SU-DHL-6 (cell line): ENCODE results near the gene DYSF.

ENCODE experiments used
- H2AFZ ChIP-seq: fragments of 200-600 bp; sonication (generic); 2 replicates; pipeline ENCODE4 v1.6.1; 2014; ENCODE audit warnings: low read depth, mild to moderate bottlenecking, moderate library complexity, mixed read lengths, antibody characterized with exemption, low read length; ENCODE audit not compliant: severe bottlenecking
- H3F3A ChIP-seq: fragments of 200-600 bp; shearing (Covaris generic); 2 replicates; pipeline ENCODE4 v1.6.0; 2016; ENCODE audit warnings: antibody characterized with exemption, mild to moderate bottlenecking; ENCODE audit not compliant: insufficient read depth
- H3K27ac ChIP-seq: fragments of 200-600 bp; sonication (generic); 2 replicates; pipeline ENCODE4 v1.5.1; 2016; ENCODE audit warnings: low read depth, mild to moderate bottlenecking, low read length, moderate library complexity, mixed read lengths
- H3K27me3 ChIP-seq: fragments of 200-600 bp; sonication (generic), shearing (Covaris generic); 2 replicates; pipeline ENCODE4 v1.6.0; 2014; ENCODE audit warnings: mild to moderate bottlenecking, low read length
- H3K36me3 ChIP-seq: fragments of 200-600 bp; sonication (generic); 2 replicates; pipeline ENCODE4 v1.6.1; 2014; ENCODE audit warnings: mild to moderate bottlenecking, low read length, mixed read lengths
- H3K4me2 ChIP-seq: fragments of 300-600, 200-600 bp; shearing (Covaris generic), sonication (generic); 2 replicates; pipeline ENCODE4 v1.6.0; 2014; ENCODE audit warnings: low read length, low read depth, mild to moderate bottlenecking; ENCODE audit not compliant: poor library complexity, severe bottlenecking
- H3K4me3 ChIP-seq: fragments of 200-600 bp; sonication (generic); 2 replicates; pipeline ENCODE4 v1.5.1; 2014; ENCODE audit warnings: antibody characterized with exemption, low read length, mild to moderate bottlenecking, mixed read lengths; ENCODE audit not compliant: insufficient read depth, poor library complexity, severe bottlenecking
- H3K79me2 ChIP-seq: fragments of 200-600 bp; sonication (generic); 2 replicates; pipeline ENCODE4 v1.6.1; 2014; ENCODE audit warnings: mild to moderate bottlenecking, low read length, moderate library complexity; ENCODE audit not compliant: insufficient read depth
- H3K9ac ChIP-seq: fragments of 200-600 bp; sonication (generic); 2 replicates; pipeline ENCODE4 v1.7.0; 2014; ENCODE audit warnings: mild to moderate bottlenecking, low read length
- H3K9me2 ChIP-seq: fragments of 200-600 bp; sonication (generic); replicated peaks from 2 replicates; pipeline ENCODE4 v1.6.1; 2014; ENCODE audit warnings: low read length; ENCODE audit not compliant: insufficient read depth
- H3K9me3 ChIP-seq: fragments of 200-600 bp; sonication (generic); 2 replicates; pipeline ENCODE4 v1.6.1; 2014; ENCODE audit warnings: low read length, mixed read lengths; ENCODE audit not compliant: insufficient read depth
- H4K20me1 ChIP-seq: fragments of 200-600 bp; sonication (generic); 2 replicates; pipeline ENCODE4 v1.6.1; 2014; ENCODE audit warnings: low read depth, mild to moderate bottlenecking, antibody characterized with exemption, low read length, moderate library complexity, mixed read lengths
- EZH2phosphoT487 ChIP-seq: fragments of 200-600 bp; sonication (generic), shearing (Covaris generic); conservative IDR thresholded peaks from 2 replicates; pipeline ENCODE4 v1.6.1; 2018; ENCODE audit warnings: mild to moderate bottlenecking, antibody characterized with exemption, low read length, moderate library complexity, mixed read lengths
- TF ChIP-seq, protein P1 (sequence below): fragments of 200-600 bp; sonication (generic); IDR thresholded peaks from one replicate; pipeline ENCODE4 v1.5.1; 2017; ENCODE audit warnings: antibody characterized with exemption, mild to moderate bottlenecking, low read length, moderate library complexity; ENCODE audit not compliant: insufficient read depth, poor library complexity, severe bottlenecking

DYSF gene

DNA sequence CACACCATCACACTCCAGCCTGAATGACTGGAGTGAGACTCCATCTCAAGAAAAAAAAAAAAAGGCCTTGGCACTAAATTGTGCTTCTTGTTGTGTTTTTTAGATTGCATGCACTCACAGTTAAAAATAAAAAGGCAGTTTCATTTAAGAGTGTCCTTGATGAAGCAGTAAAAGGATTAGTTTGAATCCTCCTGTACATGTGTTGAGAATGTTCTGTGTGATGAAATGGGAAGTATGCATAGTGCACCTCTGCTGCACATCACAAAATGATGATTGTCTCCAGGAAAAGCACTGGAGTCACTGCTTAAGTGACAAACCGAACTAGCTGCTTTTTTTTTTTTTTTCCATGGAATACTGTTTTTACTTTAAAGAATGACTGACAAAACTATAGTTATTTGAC lies 23.1 kb downstream of the DYSF start:
- no peak overlapping the region for H2AFZ ChIP-seq
- H3K4me2 ChIP-seq: no peak overlapping the region
- no peaks in the 10 kb centered on the region for H3K36me3 ChIP-seq
- no peaks in the 10 kb centered on the region for H3F3A ChIP-seq
- H3K27ac ChIP-seq: no peak overlapping the region
- H4K20me1 ChIP-seq: no peaks in the 10 kb centered on the region
- no peak overlapping the region for H3K4me3 ChIP-seq
- no peaks in the 10 kb centered on the region for H3K27me3 ChIP-seq
- no peaks in the 10 kb centered on the region for H3K9me2 ChIP-seq
- H3K9me3 ChIP-seq: no peaks in the 10 kb centered on the region
- H3K9ac ChIP-seq: no peak overlapping the region
- TF ChIP-seq, protein P1, sequence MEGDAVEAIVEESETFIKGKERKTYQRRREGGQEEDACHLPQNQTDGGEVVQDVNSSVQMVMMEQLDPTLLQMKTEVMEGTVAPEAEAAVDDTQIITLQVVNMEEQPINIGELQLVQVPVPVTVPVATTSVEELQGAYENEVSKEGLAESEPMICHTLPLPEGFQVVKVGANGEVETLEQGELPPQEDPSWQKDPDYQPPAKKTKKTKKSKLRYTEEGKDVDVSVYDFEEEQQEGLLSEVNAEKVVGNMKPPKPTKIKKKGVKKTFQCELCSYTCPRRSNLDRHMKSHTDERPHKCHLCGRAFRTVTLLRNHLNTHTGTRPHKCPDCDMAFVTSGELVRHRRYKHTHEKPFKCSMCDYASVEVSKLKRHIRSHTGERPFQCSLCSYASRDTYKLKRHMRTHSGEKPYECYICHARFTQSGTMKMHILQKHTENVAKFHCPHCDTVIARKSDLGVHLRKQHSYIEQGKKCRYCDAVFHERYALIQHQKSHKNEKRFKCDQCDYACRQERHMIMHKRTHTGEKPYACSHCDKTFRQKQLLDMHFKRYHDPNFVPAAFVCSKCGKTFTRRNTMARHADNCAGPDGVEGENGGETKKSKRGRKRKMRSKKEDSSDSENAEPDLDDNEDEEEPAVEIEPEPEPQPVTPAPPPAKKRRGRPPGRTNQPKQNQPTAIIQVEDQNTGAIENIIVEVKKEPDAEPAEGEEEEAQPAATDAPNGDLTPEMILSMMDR: no peak
- no peak for TF ChIP-seq EZH2phosphoT487
- no peaks in the 10 kb centered on the region for H3K79me2 ChIP-seq

DNA sequence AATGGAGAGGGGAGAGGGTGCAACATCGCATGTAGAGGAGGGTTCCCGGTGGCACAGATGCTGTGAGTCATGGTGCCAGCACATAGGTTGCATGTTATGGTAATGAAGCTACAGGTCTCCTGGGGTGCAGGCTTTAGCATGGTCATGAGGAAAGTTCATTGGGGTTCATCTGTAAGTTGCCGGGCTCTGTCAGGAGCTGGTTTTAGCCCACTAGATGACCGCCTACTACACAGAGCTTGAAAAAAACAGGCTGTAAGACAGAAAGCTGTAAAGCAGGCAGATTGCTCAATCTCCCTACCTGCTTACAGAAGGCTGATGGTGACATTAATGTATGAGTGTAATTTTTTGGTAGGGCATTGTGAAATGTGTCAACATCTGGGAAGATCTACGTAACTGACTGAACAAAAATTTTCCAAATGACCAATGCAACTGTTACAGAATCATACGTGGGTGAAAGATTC lies 23.9 kb downstream of the DYSF start:
- no peaks in the 10 kb centered on the region for H3K36me3 ChIP-seq
- no peaks in the 10 kb centered on the region for H3K9me3 ChIP-seq
- no peaks in the 10 kb centered on the region for H4K20me1 ChIP-seq
- H3K27ac ChIP-seq: no peak overlapping the region
- H3K4me2 ChIP-seq: no peak overlapping the region
- no peaks in the 10 kb centered on the region for H3K79me2 ChIP-seq
- no peak overlapping the region for H2AFZ ChIP-seq
- H3K9ac ChIP-seq: no peak overlapping the region
- no peaks in the 10 kb centered on the region for H3F3A ChIP-seq
- H3K9me2 ChIP-seq: no peaks in the 10 kb centered on the region
- no peak overlapping the region for H3K4me3 ChIP-seq
- TF ChIP-seq, protein P1: no peak
- no peak for TF ChIP-seq EZH2phosphoT487
- no peaks in the 10 kb centered on the region for H3K27me3 ChIP-seq

DNA sequence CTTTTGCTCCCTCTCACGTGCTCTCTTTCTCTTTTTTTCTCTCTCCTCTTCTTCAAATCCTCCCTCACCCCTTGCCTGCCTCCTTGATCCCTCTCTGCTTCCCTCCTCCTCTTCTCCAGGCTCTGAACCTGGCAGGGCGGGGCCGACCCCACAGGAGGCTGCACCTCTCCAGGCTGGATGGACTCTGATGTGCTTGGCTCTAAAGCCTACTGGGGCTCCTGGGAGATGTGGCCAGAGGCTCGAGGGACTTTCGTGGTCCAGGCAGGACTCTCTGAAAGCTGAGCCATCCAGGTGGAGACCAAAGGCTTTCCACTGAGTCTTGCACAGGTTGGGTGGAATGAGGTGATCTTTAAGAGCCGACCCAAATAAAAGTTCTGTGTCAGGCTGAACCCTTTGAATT lies 25.4 kb downstream of the DYSF start:
- Histone ChIP-seq H3F3A (no peaks in the 10 kb centered on the region), H3K27me3 (no peaks in the 10 kb centered on the region), H2AFZ (no peak overlapping the region), H3K9me3 (no peaks in the 10 kb centered on the region), H3K4me3 (no peak overlapping the region), H3K79me2 (no peaks in the 10 kb centered on the region), H3K36me3 (no peaks in the 10 kb centered on the region), H3K27ac (no peak overlapping the region), H3K9ac (no peak overlapping the region), H4K20me1 (no peaks in the 10 kb centered on the region), H3K4me2 (no peak overlapping the region), H3K9me2 (no peaks in the 10 kb centered on the region)
- TF ChIP-seq, protein P1: no peak
- no peak for TF ChIP-seq EZH2phosphoT487

DNA sequence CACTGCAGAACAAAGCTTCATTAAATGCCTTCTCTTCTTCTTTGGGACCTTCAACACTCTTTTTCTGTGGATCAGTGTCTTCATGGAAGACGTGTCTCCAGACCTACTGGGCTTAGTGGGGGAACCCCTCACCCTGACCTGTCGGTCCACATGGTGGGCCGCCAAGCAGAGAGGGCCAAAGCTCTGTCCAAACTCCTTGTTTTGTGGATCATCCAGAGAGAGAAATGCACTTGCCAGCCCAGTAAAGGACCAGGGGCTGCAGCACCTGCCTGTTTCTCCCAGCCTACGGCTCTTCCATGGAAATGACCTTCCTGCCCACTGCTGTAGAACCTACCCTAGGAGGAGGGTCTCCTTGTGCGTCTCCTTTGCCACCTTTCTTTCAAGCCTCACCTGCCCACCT lies 25.9 kb downstream of the DYSF start:
- TF ChIP-seq EZH2phosphoT487: no peak
- TF ChIP-seq, protein P1: no peak
- Histone ChIP-seq H3K27me3 (no peaks in the 10 kb centered on the region), H3K4me3 (no peak overlapping the region), H3K9me3 (no peaks in the 10 kb centered on the region), H2AFZ (no peak overlapping the region), H4K20me1 (no peaks in the 10 kb centered on the region), H3K79me2 (no peaks in the 10 kb centered on the region), H3K9me2 (no peaks in the 10 kb centered on the region), H3K36me3 (no peaks in the 10 kb centered on the region), H3K4me2 (no peak overlapping the region), H3F3A (no peaks in the 10 kb centered on the region), H3K27ac (no peak overlapping the region), H3K9ac (no peak overlapping the region)
